Common myeloid progenitor, CD34-positive (primary cell): ENCODE data around the gene PTPRT.
A peak's percentile ranks its signal among the peaks of the same experiment; 100 is the strongest.
"Not testable (repeated sequence)": the region's sequence is repeated elsewhere in the genome, so short reads cannot be mapped to it uniquely, and the experiment has no call there.

ENCODE experiments used
- CTCF ChIA-PET: fragments of 350-600 bp; sonication (Branson Sonifier 250); formaldehyde crosslinking; loops from one replicate; lab custom pipeline; 2021; ENCODE audit warnings: antibody characterized with exemption; lab: Charles Lee
- POLR2A ChIA-PET: fragments of 350-600 bp; sonication (Branson Sonifier 250); formaldehyde crosslinking; loops from one replicate; lab custom pipeline; 2021; ENCODE audit warnings: antibody characterized with exemption; lab: Charles Lee
- DNase-seq, 3 donors: peaks; one replicate each; pipeline versions ENCODE4 v3.0.0 to v3.0.0-alpha.2; 2013
- H3K27ac ChIP-seq, 2 experiments: 1 replicate in 1 of 2; 2 replicates in 1 of 2; pipeline ENCODE4 v1.7.0; 2013; ENCODE audit warnings: inconsistent platforms in 2 of 2, low read length in 2 of 2, mild to moderate bottlenecking in 2 of 2, low read depth in 1 of 2, moderate library complexity in 1 of 2; ENCODE audit not compliant: severe bottlenecking in 2 of 2, insufficient read depth in 1 of 2, poor library complexity in 1 of 2
- H3K27me3 ChIP-seq, 5 experiments: replicated peaks in 2 of 5; 1 replicate in 3 of 5; 2 replicates in 2 of 5; pipeline versions ENCODE4 v1.6.1 to v1.7.0; 2013; ENCODE audit warnings: low read length in 4 of 5, mild to moderate bottlenecking in 2 of 5, moderate library complexity in 2 of 5, inconsistent platforms in 1 of 5; ENCODE audit not compliant: insufficient read depth in 5 of 5, control insufficient read depth in 4 of 5
- H3K36me3 ChIP-seq, 4 experiments: 1 replicate in 2 of 4; 2 replicates in 2 of 4; pipeline versions ENCODE4 v1.6.1 to v1.7.0; 2013; ENCODE audit warnings: low read length in 3 of 4, control low read depth in 1 of 4, mild to moderate bottlenecking in 1 of 4; ENCODE audit not compliant: control insufficient read depth in 4 of 4, insufficient read depth in 4 of 4
- H3K4me1 ChIP-seq, 4 experiments: 1 replicate in 3 of 4; 2 replicates in 1 of 4; pipeline versions ENCODE4 v1.6.1 to v1.7.1; 2013; ENCODE audit warnings: low read length in 3 of 4, mild to moderate bottlenecking in 3 of 4, control low read depth in 1 of 4, inconsistent platforms in 1 of 4, moderate library complexity in 1 of 4; ENCODE audit not compliant: control insufficient read depth in 4 of 4, insufficient read depth in 4 of 4; ENCODE audit errors: control extremely low read depth in 1 of 4
- H3K4me3 ChIP-seq, 7 experiments: 1 replicate in 4 of 7; 2 replicates in 3 of 7; pipeline versions ENCODE4 v1.5.1 to v1.7.0; 2013; ENCODE audit warnings: mild to moderate bottlenecking in 7 of 7, low read length in 6 of 7, moderate library complexity in 6 of 7, inconsistent platforms in 2 of 7, low read depth in 2 of 7, control low read depth in 1 of 7; ENCODE audit not compliant: insufficient read depth in 4 of 7, control insufficient read depth in 1 of 7; ENCODE audit errors: extremely low read depth in 1 of 7
- H3K9me3 ChIP-seq, 5 experiments: 1 replicate in 4 of 5; 2 replicates in 1 of 5; pipeline versions ENCODE4 v1.6.1 to v1.7.1; 2013; ENCODE audit warnings: low read length in 4 of 5, mild to moderate bottlenecking in 2 of 5, inconsistent platforms in 1 of 5, low read depth in 1 of 5, moderate library complexity in 1 of 5; ENCODE audit not compliant: control insufficient read depth in 4 of 5, insufficient read depth in 2 of 5; ENCODE audit errors: control extremely low read depth in 1 of 5
- WGBS: methylation state at CpG from one replicate; pipeline ENCODE4 v1.1.5; 2013; ENCODE audit not compliant: insufficient coverage; 5-methylcytosine and 5-hydroxymethylcytosine counted together

PTPRT gene

GRCh38 chr20:42218621-42219374 lies 970.9 kb downstream of the PTPRT start:
- H3K4me1 ChIP-seq, result no peaks in the 10 kb centered on the region
- H3K36me3 ChIP-seq, result no peaks in the 10 kb centered on the region
- POLR2A ChIA-PET, result no interaction called here
- CTCF ChIA-PET, result no interaction called here
- no peak for DNase-seq
- no peak overlapping the region for H3K27ac ChIP-seq
- 90% methylated on average over 11 of the region's 14 CpGs for WGBS
- H3K9me3 ChIP-seq, result no peaks in the 10 kb centered on the region
- H3K4me3 ChIP-seq, result no peak overlapping the region
- H3K27me3 ChIP-seq, result no peaks in the 10 kb centered on the region

DNA sequence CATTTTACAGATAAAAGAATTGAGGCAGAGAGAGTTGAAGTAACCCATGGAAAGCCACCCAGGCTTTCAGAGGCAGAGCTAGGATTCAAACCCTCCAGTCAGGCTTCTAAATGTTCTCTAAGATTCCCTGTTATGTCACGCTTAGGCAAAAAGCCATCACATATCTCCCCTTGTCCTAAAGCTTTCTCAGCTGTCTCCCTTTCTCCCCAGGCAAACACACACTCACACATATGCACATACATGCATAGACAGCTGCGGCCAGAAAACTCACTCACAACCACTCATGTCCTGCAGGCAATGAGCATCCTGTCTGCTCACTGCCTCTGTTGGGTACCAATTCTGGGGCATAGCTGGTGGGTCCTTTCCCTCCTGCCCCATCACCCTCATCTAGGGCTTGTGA lies 975.6 kb downstream of the PTPRT start:
- POLR2A ChIA-PET, result no interaction called here
- 91% methylated on average over 2 of the region's 2 CpGs for WGBS

GRCh38 chr20:42212391-42212790 lies 977.3 kb downstream of the PTPRT start:
- Histone ChIP-seq H3K4me3 (no peak overlapping the region), H3K4me1 (no peaks in the 10 kb centered on the region), H3K36me3 (no peaks in the 10 kb centered on the region), H3K27ac (no peak overlapping the region), H3K9me3 (no peaks in the 10 kb centered on the region), H3K27me3 (no peaks in the 10 kb centered on the region)
- ChIA-PET POLR2A (no interaction called here), CTCF (no interaction called here)
- no peak for DNase-seq
- 100% methylated on average over 1 of the region's 3 CpGs for WGBS

More for the DNA sequence above, 975.6 kb downstream of the PTPRT start:
- no peaks in the 10 kb centered on the region for H3K27me3 ChIP-seq
- no peak for DNase-seq
- CTCF ChIA-PET, result no interaction called here
- H3K4me3 ChIP-seq, result no peak overlapping the region
- no peaks in the 10 kb centered on the region for H3K4me1 ChIP-seq
- no peaks in the 10 kb centered on the region for H3K9me3 ChIP-seq
- H3K36me3 ChIP-seq, result no peaks in the 10 kb centered on the region
- H3K27ac ChIP-seq, result no peak overlapping the region

DNA sequence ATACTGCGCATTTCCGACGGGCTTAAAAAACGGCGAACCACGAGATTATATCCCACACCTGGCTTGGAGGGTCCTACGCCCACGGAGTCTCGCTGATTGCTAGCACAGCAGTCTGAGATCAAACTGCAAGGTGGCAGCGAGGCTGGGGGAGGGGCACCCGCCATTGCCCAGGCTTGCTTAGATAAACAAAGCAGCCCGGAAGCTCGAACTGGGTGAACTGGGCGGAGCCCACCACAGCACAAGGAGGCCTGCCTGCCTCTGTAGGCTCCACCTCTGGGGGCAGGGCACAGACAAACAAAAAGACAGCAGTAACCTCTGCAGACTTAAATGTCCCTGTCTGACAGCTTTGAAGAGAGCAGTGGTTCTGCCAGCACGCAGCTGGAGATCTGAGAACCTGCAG lies 983.1 kb downstream of the PTPRT start:
- CTCF ChIA-PET, H3K36me3 ChIP-seq, DNase-seq, H3K9me3 ChIP-seq, H3K4me1 ChIP-seq, H3K27me3 ChIP-seq, H3K4me3 ChIP-seq, H3K27ac ChIP-seq, POLR2A ChIA-PET: not testable (repeated sequence)
- WGBS, result no CpG with 5 or more reads among the region's 15 CpGs

DNA sequence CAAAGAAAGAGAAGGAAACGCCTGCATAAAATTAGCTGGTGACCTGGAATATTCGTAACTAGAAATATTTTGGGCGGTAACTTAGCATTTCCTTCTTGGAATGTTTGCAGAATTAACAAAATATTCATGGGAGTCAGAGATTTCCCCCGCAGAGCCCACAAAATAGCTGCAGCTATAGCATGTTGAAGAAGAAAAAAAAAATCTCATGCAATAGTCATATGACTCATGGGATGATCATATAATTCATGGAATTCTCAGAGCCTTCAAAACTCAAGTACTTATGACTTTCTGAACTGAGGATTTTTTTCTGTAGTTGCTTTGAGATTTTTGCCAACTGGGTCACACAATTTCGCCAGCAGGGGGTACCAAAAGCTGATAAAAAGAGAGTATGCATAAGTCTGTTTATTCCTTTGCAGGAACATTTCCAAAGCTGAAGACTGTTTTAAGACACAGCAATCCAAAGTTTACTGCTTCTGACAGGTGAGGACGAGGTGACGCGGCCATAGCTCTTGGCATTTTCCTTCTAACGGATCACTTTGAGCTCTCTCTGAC lies 985.5 kb downstream of the PTPRT start:
- no peaks in the 10 kb centered on the region for H3K36me3 ChIP-seq
- 72% methylated on average over 7 of the region's 9 CpGs for WGBS
- H3K9me3 ChIP-seq, result no peaks in the 10 kb centered on the region
- peaks cover 0 to 18% (median 0%) of the 10 kb centered on the region in 5 experiments for H3K27me3 ChIP-seq
- H3K27ac ChIP-seq, result no peak overlapping the region
- POLR2A ChIA-PET, result no interaction called here
- CTCF ChIA-PET, result interaction anchor here (1.0 to 1.3 kb wide), 2 partner anchors 326 to 329 kb away, joined by 3 read pairs; no protein-coding TSS in a partner anchor
- peak; percentile 7 to 9 (median 9) for DNase-seq
- H3K4me3 ChIP-seq, result no peak overlapping the region
- H3K4me1 ChIP-seq, result no peaks in the 10 kb centered on the region

GRCh38 chr20:42197599-42197998 lies 992.1 kb downstream of the PTPRT start:
- no peak for DNase-seq
- CTCF ChIA-PET, result no interaction called here
- Histone ChIP-seq H3K9me3 (no peaks in the 10 kb centered on the region), H3K27me3 (peaks cover 0 to 13% (median 0%) of the 10 kb centered on the region in 5 experiments), H3K4me3 (no peak overlapping the region), H3K27ac (no peak overlapping the region), H3K4me1 (no peaks in the 10 kb centered on the region), H3K36me3 (no peaks in the 10 kb centered on the region)
- POLR2A ChIA-PET, result no interaction called here

- POLR2A ChIA-PET, result no interaction called here
- Histone ChIP-seq H3K27me3 (no peaks in the 10 kb centered on the region), H3K9me3 (no peaks in the 10 kb centered on the region), H3K4me1 (no peaks in the 10 kb centered on the region), H3K36me3 (no peaks in the 10 kb centered on the region), H3K4me3 (no peak overlapping the region), H3K27ac (no peak overlapping the region)
- WGBS, result 80% methylated on average over 2 of the region's 2 CpGs
- CTCF ChIA-PET, result no interaction called here
- DNase-seq, result no peak
Observed at GRCh38 chr20:42193119-42193518, 996.6 kb downstream of the PTPRT start.
